Naive thymus-derived CD4-positive, alpha-beta T cell (primary cell): ENCODE measurements around the gene MAPK7. TPM values are rescaled to one million over a fixed set of nuclear protein-coding genes. Genes with fewer than 3 reads are reported as not detected.

ENCODE experiments used
- ATAC-seq: fragments of 150-1000 bp; cut with Tn5 transposase; 2 replicates; pipeline ENCODE4 v1.10.0; 2021; ENCODE audit warnings: mild to moderate bottlenecking, moderate library complexity
- CTCF ChIA-PET: fragments of 350-600 bp; sonication (Branson Sonifier 250); formaldehyde crosslinking; loops from one replicate; lab custom pipeline; 2021; ENCODE audit warnings: antibody characterized with exemption; lab: Charles Lee
- POLR2A ChIA-PET: fragments of 350-600 bp; sonication (Branson Sonifier 250); formaldehyde crosslinking; loops from one replicate; lab custom pipeline; 2021; ENCODE audit warnings: antibody characterized with exemption, inconsistent platforms; lab: Charles Lee
- DNase-seq, 9 donors: peaks; one replicate each; pipeline versions ENCODE4 v3.0.0 to v3.0.0-alpha.2; 2020 to 2022; ENCODE audit warnings: mixed read lengths in 1 of 9
- H3K27ac ChIP-seq: one replicate; pipeline ENCODE4 v1.7.0; 2013; ENCODE audit warnings: mild to moderate bottlenecking, low read depth, low read length, moderate library complexity
- H3K27me3 ChIP-seq, 2 donors: one replicate each; pipeline ENCODE4 v1.7.0; 2013; ENCODE audit warnings: low read length in 2 of 2, mild to moderate bottlenecking in 2 of 2, moderate library complexity in 2 of 2; ENCODE audit not compliant: control insufficient read depth in 2 of 2, insufficient read depth in 2 of 2
- H3K36me3 ChIP-seq, 3 experiments: 1 replicate in 2 of 3; 2 replicates in 1 of 3; pipeline ENCODE4 v1.7.0; 2013; ENCODE audit warnings: low read length in 3 of 3, mild to moderate bottlenecking in 3 of 3, moderate library complexity in 1 of 3; ENCODE audit not compliant: insufficient read depth in 3 of 3, control insufficient read depth in 2 of 3
- H3K4me1 ChIP-seq, 2 donors: one replicate each; pipeline ENCODE4 v1.7.0; 2013; ENCODE audit warnings: low read length in 2 of 2, mild to moderate bottlenecking in 2 of 2, moderate library complexity in 1 of 2; ENCODE audit not compliant: control insufficient read depth in 2 of 2, insufficient read depth in 2 of 2
- H3K4me3 ChIP-seq: 2 replicates; pipeline ENCODE4 v1.7.0; 2013; ENCODE audit warnings: mild to moderate bottlenecking, low read length
- H3K9me3 ChIP-seq, 3 experiments: 1 replicate in 2 of 3; 2 replicates in 1 of 3; pipeline ENCODE4 v1.7.0; 2013; ENCODE audit warnings: low read length in 3 of 3; ENCODE audit not compliant: control insufficient read depth in 2 of 3
- H3K27ac Mint-ChIP-seq, 9 donors: one replicate each; pipeline ENCODE4 v1.8.0; 2020 to 2022; ENCODE audit warnings: mixed read lengths in 9 of 9, mild to moderate bottlenecking in 8 of 9, moderate library complexity in 5 of 9, inconsistent platforms in 2 of 9
- H3K27me3 Mint-ChIP-seq, 5 donors: one replicate each; pipeline ENCODE4 v1.8.0; 2021 to 2022; ENCODE audit warnings: mixed read lengths in 5 of 5, mild to moderate bottlenecking in 1 of 5
- H3K36me3 Mint-ChIP-seq, 5 donors: one replicate each; pipeline ENCODE4 v1.8.0; 2020 to 2022; ENCODE audit warnings: mixed read lengths in 5 of 5, mild to moderate bottlenecking in 3 of 5, inconsistent platforms in 1 of 5
- H3K4me1 Mint-ChIP-seq, 7 donors: one replicate each; pipeline ENCODE4 v1.8.0; 2020 to 2022; ENCODE audit warnings: mixed read lengths in 7 of 7, mild to moderate bottlenecking in 3 of 7, inconsistent platforms in 1 of 7
- H3K4me3 Mint-ChIP-seq, 10 donors: one replicate each; pipeline ENCODE4 v1.8.0; 2020 to 2022; ENCODE audit warnings: mild to moderate bottlenecking in 10 of 10, mixed read lengths in 10 of 10, moderate library complexity in 6 of 10, inconsistent platforms in 2 of 10
- H3K9me3 Mint-ChIP-seq, 11 donors: one replicate each; pipeline ENCODE4 v1.8.0; 2020 to 2022; ENCODE audit warnings: mixed read lengths in 11 of 11, mild to moderate bottlenecking in 4 of 11, inconsistent platforms in 1 of 11, moderate library complexity in 1 of 11
- intact Hi-C, 2 donors: fragments of 100-400 bp; cut with micrococcal nuclease; formaldehyde crosslinking; loops; one replicate each; pipeline ENCODE4 v1.15.1; 2023
- microRNA-seq: library from miRNA; unstranded; fragments of <30 nt; microRNA quantifications from one replicate; pipeline ENCODE4 v1.2.0, GENCODE V29; 2022; ENCODE audit warnings: borderline microRNAs expressed
- polyA plus RNA-seq, 2 donors: library from polyadenylated mRNA; unstranded; fragments of 300-500 nt; fragmentation: Illumina TruSeq; gene quantifications; one replicate each; pipeline ENCODE4 v1.2.3, GENCODE V29; 2021
- total RNA-seq, 6 experiments: library from RNA in 5 of 6; stranded (reverse) in 5 of 6; gene quantifications; 1 replicate in 5 of 6; 2 replicates in 1 of 6; pipeline ENCODE4 v1.2.3 and lab custom pipeline; 2021 to 2026

The MAPK7 gene
- total and polyA plus RNA-seq, 7 experiments from 2014 or later = 4.3 to 50.5 (median 25.7) TPM

- H3K27me3 Mint-ChIP-seq = peaks cover 0 to 18% (median 0%) of the 10 kb centered on the region in 5 donors
- H3K4me3 Mint-ChIP-seq = no peak overlapping the region
- Histone ChIP-seq H3K4me1 (no peaks in the 10 kb centered on the region), H3K27ac (no peak overlapping the region), H3K36me3 (no peaks in the 10 kb centered on the region), H3K27me3 (no peaks in the 10 kb centered on the region), H3K4me3 (no peak overlapping the region), H3K9me3 (no peaks in the 10 kb centered on the region)
- POLR2A ChIA-PET = no interaction called here
- DNase-seq (no peak), ATAC-seq (no peak)
- CTCF ChIA-PET = interaction anchor here (0.7 kb wide), 1 partner anchor 24 kb away, joined by 4 read pairs; no protein-coding TSS in a partner anchor
- intact Hi-C loops = no loop called here
- H3K4me1 Mint-ChIP-seq = no peaks in the 10 kb centered on the region
- H3K9me3 Mint-ChIP-seq = no peaks in the 10 kb centered on the region
- H3K27ac Mint-ChIP-seq = no peak overlapping the region
- no peaks in the 10 kb centered on the region for H3K36me3 Mint-ChIP-seq
Measured at GRCh38 chr17:19424934-19425868, 46.9 kb downstream of the MAPK7 start.

GRCh38 chr17:19426631-19427030 is 48.3 kb downstream of the MAPK7 start:
- no peaks in the 10 kb centered on the region for H3K4me1 ChIP-seq
- H3K27ac ChIP-seq = no peak overlapping the region
- H3K4me3 ChIP-seq = no peak overlapping the region
- DNase-seq (no peak), ATAC-seq (no peak)
- intact Hi-C loops = no loop called here
- peaks cover 0 to 18% (median 0%) of the 10 kb centered on the region in 5 donors for H3K27me3 Mint-ChIP-seq
- no peaks in the 10 kb centered on the region for H3K9me3 ChIP-seq
- POLR2A ChIA-PET = no interaction called here
- H3K27me3 ChIP-seq = no peaks in the 10 kb centered on the region
- H3K4me1 Mint-ChIP-seq = no peaks in the 10 kb centered on the region
- CTCF ChIA-PET = no interaction called here
- no peaks in the 10 kb centered on the region for H3K36me3 ChIP-seq
- no peaks in the 10 kb centered on the region for H3K9me3 Mint-ChIP-seq
- no peak overlapping the region for H3K4me3 Mint-ChIP-seq
- H3K36me3 Mint-ChIP-seq = no peaks in the 10 kb centered on the region
- H3K27ac Mint-ChIP-seq = no peak overlapping the region

GRCh38 chr17:19431691-19432090 is 53.4 kb downstream of the MAPK7 start:
- Mint-ChIP-seq H3K9me3 (no peaks in the 10 kb centered on the region), H3K4me1 (no peaks in the 10 kb centered on the region), H3K36me3 (no peaks in the 10 kb centered on the region), H3K27me3 (peaks cover 0 to 28% (median 0%) of the 10 kb centered on the region in 5 donors), H3K4me3 (no peak overlapping the region), H3K27ac (no peak overlapping the region)
- H3K4me1 ChIP-seq = no peaks in the 10 kb centered on the region
- ATAC-seq (no peak), DNase-seq (no peak)
- CTCF ChIA-PET = no interaction called here
- intact Hi-C loops = no loop called here
- H3K9me3 ChIP-seq = no peaks in the 10 kb centered on the region
- no peak overlapping the region for H3K4me3 ChIP-seq
- H3K27me3 ChIP-seq = no peaks in the 10 kb centered on the region
- H3K27ac ChIP-seq = no peak overlapping the region
- no peaks in the 10 kb centered on the region for H3K36me3 ChIP-seq
- POLR2A ChIA-PET = no interaction called here

Small RNA genes lying within 50 kb of the gene (microRNA-seq; reads per million reads assigned to microRNA genes)
- gene MIR1180 = not detected

Other genes starting within 250 kb of the MAPK7 start
- 1 to 10 TPM; 5.3 to 7.2 (median 6.4) TPM for gene EPN2, start 141.1 kb upstream of the MAPK7 start, total RNA-seq
- 10 to 100 TPM in 1 of 2 donors, 1 to 10 TPM in 1; 3.9 to 11.5 TPM for gene EPN2, start 141.1 kb upstream of the MAPK7 start, polyA plus RNA-seq
- 1 to 10 TPM in 4 of 5 experiments, under 1 TPM in 1; 0.58 to 5.0 (median 2.4) TPM for gene B9D1, start 15.8 kb upstream of the MAPK7 start, total RNA-seq
- under 1 TPM in 1 of 2 donors, not detected in 1; 0.58 TPM for gene B9D1, start 15.8 kb upstream of the MAPK7 start, polyA plus RNA-seq
- not detected for gene MFAP4, start 8.7 kb downstream of the MAPK7 start, total RNA-seq
- gene MFAP4, start 8.7 kb downstream of the MAPK7 start, polyA plus RNA-seq = not detected
- gene RNF112, start 32.7 kb downstream of the MAPK7 start, total RNA-seq = 1 to 10 TPM in 3 of 5 experiments, under 1 TPM in 2; 0.54 to 2.3 (median 1.5) TPM
- under 1 TPM in 1 of 2 donors, not detected in 1; 0.15 TPM for gene RNF112, start 32.7 kb downstream of the MAPK7 start, polyA plus RNA-seq
- 1 to 10 TPM in 1 of 5 experiments, under 1 TPM in 1, not detected in 3; 0.21 to 2.7 TPM for gene SLC47A1, start 155.4 kb downstream of the MAPK7 start, total RNA-seq
- gene SLC47A1, start 155.4 kb downstream of the MAPK7 start, polyA plus RNA-seq = under 1 TPM in 1 of 2 donors, not detected in 1; 0.09 TPM